T47D (cell line): ENCODE results near the gene IL4.
A peak's percentile ranks its signal among the peaks of the same experiment; 100 is the strongest.

Experiments
- DNase-seq, 2 experiments: peaks; one replicate each; pipeline versions ENCODE4 v3.0.0 to v3.0.0-alpha.2; 2011 to 2012; ENCODE audit warnings: low read depth in 1 of 2, low spot score in 1 of 2
- JUND ChIP-seq: IDR thresholded peaks from 2 replicates; pipeline ENCODE4 v1.6.1; 2012; ENCODE audit warnings: low read depth
- in situ Hi-C: cut with HindIII; loops from 2 replicates; pipeline ENCODE4 v1.10.0; 2016; ENCODE audit warnings: low sequenced_read_pairs, low pct_unique_long_range_greater_than_20kb

Gene IL4

DNA sequence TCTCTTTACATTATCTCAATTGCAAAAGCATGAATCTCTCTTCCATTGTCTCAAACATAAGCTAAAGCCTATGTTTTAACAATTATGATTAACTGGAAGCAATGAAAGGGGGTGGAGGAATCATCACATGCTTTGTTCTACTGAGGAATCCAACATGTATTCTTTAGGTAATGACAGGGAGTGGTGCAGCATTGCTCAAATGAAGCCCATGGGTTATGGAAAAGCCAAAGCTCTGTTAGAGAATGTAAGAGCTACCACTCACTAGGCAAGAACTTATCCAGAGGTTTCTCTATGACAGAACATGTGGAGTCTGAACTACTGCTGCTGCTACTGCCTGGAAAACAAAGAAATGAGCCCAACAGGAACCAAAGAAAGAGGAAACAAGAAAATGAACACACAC lies 34.9 kb downstream of the IL4 start:
- no peak for TF ChIP-seq JUND
- in situ Hi-C loops = no loop called here
- no peak for DNase-seq

- DNase-seq = peak in 1 of 2 experiments; percentile 14
- TF ChIP-seq JUND = no peak
- in situ Hi-C loops = no loop called here
Observed at GRCh38 chr5:132714456-132715307, 40.9 kb downstream of the IL4 start.

- DNase-seq = no peak
- no peak for TF ChIP-seq JUND
- in situ Hi-C loops = no loop called here
Observed at GRCh38 chr5:132718544-132719312, 44.9 kb downstream of the IL4 start.

DNA sequence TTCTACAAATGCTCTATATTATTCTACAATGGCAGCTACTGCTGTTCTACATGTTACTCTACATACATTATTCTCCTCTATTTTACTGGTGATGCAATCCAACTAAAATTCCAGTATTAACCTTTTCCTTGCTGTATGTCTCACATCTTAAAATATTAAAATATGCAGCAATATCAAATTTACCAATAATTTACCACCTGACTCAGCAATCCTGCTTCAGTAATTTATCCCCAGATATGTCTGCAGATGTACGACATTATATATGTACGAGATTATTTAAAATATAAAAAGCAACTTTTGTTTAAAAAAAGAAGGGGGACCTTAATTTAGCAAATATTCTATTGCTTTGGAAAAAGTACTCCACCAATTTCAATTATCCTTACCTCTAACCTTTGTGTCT lies 52.0 kb downstream of the IL4 start:
- no peak for TF ChIP-seq JUND
- no peak for DNase-seq
- in situ Hi-C loops = no loop called here

DNA sequence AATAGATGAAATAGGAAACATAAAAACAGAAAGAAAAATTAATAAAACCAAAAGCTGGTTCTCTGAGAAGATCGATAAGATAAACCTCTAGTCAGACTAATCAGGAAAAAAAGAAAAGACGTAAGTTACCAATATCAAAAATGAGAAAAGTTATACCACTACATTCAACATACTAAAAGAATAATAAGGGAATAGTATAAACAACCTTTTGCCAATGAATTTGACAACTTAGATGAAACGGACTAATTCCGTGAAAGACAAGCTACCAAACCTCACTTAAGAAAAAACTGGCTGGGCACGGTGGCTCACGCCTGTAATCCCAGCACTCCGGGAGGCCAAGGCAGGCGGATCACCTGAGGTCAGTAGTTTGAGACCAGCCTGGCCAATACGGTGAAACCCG lies 56.1 kb downstream of the IL4 start:
- in situ Hi-C loops = no loop called here
- TF ChIP-seq JUND = no peak
- DNase-seq = no peak
